HCT116 (cell line): ENCODE results near the gene LHX3. TPM values are rescaled to one million over a fixed set of nuclear protein-coding genes. Genes with fewer than 3 reads are reported as not detected.

Source experiments
- ATAC-seq: fragments of 200-7000 bp; cut with Tn5 transposase; 2 replicates; pipeline ENCODE4 v1.9.1; 2020; ENCODE audit warnings: mild to moderate bottlenecking, moderate library complexity
- BruUV-seq: library from RNA; stranded (reverse); fragments of 400-500 nt; replicated peaks from 2 replicates; lab custom pipeline; 2021; lab: Mats Ljungman, UMichigan
- CTCF ChIA-PET: fragments of 300-600 bp; sonication (Branson Sonifier 250); formaldehyde crosslinking; loops from one replicate; lab custom pipeline; 2021; ENCODE audit warnings: antibody characterized with exemption; lab: Charles Lee
- POLR2A ChIA-PET: fragments of 300-600, 350-600 bp; sonication (Branson Sonifier 250); formaldehyde crosslinking; loops from one replicate; lab custom pipeline; 2021; ENCODE audit warnings: antibody characterized with exemption; lab: Charles Lee
- RAD21 ChIA-PET, 2 experiments: fragments of 300-600 bp; sonication (Branson Sonifier 250); formaldehyde crosslinking; loops; one replicate each; lab custom pipeline; 2023; ENCODE audit warnings: low total read pairs in 2 of 2; ENCODE audit not compliant: uncharacterized antibody in 2 of 2, unreplicated experiment in 2 of 2, low non-redundant PET in 1 of 2; lab: Charles Lee
- DNase-seq: peaks from one replicate; pipeline ENCODE4 v3.0.0-alpha.2; 2010; ENCODE audit warnings: low read depth, low spot score
- H2AFZ ChIP-seq: fragments of 200-600 bp; shearing (Covaris generic), sonication (generic); 2 replicates; pipeline ENCODE4 v1.6.1; 2017; ENCODE audit warnings: low read depth, mixed run types, mixed read lengths, antibody characterized with exemption, low read length; ENCODE audit not compliant: poor library complexity, severe bottlenecking
- H3K27ac ChIP-seq: 2 replicates; pipeline ENCODE4 v1.5.1; 2012; ENCODE audit warnings: low read depth, low read length
- H3K27me3 ChIP-seq: fragments of 200-600 bp; sonication (generic); 2 replicates; pipeline ENCODE4 v1.6.1; 2016; ENCODE audit warnings: mixed run types, low read length, mixed read lengths; ENCODE audit not compliant: insufficient read depth
- H3K36me3 ChIP-seq, 2 experiments: fragments of 200-500 bp in 1 of 2; fragments of 200-600 bp in 1 of 2; sonication (Bioruptor generic) in 1 of 2; sonication (generic) in 1 of 2; 2 replicates each; pipeline versions ENCODE4 v1.5.1 to v1.6.1; 2014 to 2016; ENCODE audit warnings: low read length in 2 of 2, inconsistent platforms in 1 of 2, mixed read lengths in 1 of 2, mixed run types in 1 of 2; ENCODE audit not compliant: insufficient read depth in 2 of 2, control insufficient read depth in 1 of 2
- H3K4me1 ChIP-seq, 2 experiments: fragments of 200-600 bp in 1 of 2; sonication (generic) in 1 of 2; 2 replicates each; pipeline versions ENCODE4 v1.5.1 to v1.6.1; 2012 to 2017; ENCODE audit warnings: low read length in 2 of 2, inconsistent platforms in 1 of 2, mild to moderate bottlenecking in 1 of 2, mixed read lengths in 1 of 2, mixed run types in 1 of 2, moderate library complexity in 1 of 2; ENCODE audit not compliant: insufficient read depth in 2 of 2, control insufficient read depth in 1 of 2
- H3K4me2 ChIP-seq: fragments of 200-600 bp; sonication (generic); 2 replicates; pipeline ENCODE4 v1.6.1; 2017; ENCODE audit warnings: mixed run types, low read length, mixed read lengths
- H3K4me3 ChIP-seq, 2 experiments: fragments of 200-600 bp in 1 of 2; sonication (generic) in 1 of 2; replicated peaks in 1 of 2; 2 replicates each; pipeline ENCODE4 v1.5.1; 2011 to 2016; ENCODE audit warnings: low read length in 2 of 2, control low read depth in 1 of 2, low read depth in 1 of 2, mild to moderate bottlenecking in 1 of 2, mixed read lengths in 1 of 2, mixed run types in 1 of 2
- H3K79me2 ChIP-seq: fragments of 200-600 bp; sonication (generic); 2 replicates; pipeline ENCODE4 v1.6.1; 2017; ENCODE audit warnings: mild to moderate bottlenecking, mixed run types, low read length, moderate library complexity, mixed read lengths; ENCODE audit not compliant: insufficient read depth
- H3K9ac ChIP-seq: fragments of 200-600 bp; sonication (generic); 2 replicates; pipeline ENCODE4 v1.6.1; 2016; ENCODE audit warnings: low read length, mixed read lengths
- H3K9me2 ChIP-seq: fragments of 200-600 bp; sonication (generic), shearing (Covaris generic); 2 replicates; pipeline ENCODE4 v1.6.1; 2017; ENCODE audit warnings: mixed run types, mild to moderate bottlenecking, moderate library complexity; ENCODE audit not compliant: insufficient read depth
- H3K9me3 ChIP-seq, 2 experiments: fragments of 200-500 bp in 1 of 2; fragments of 200-600 bp in 1 of 2; sonication (Bioruptor generic) in 1 of 2; sonication (generic) in 1 of 2; 2 replicates each; pipeline ENCODE4 v1.6.1; 2014 to 2017; ENCODE audit warnings: low read length in 2 of 2, mixed read lengths in 2 of 2, inconsistent platforms in 1 of 2, low read depth in 1 of 2, mild to moderate bottlenecking in 1 of 2, mixed run types in 1 of 2, moderate library complexity in 1 of 2; ENCODE audit not compliant: control insufficient read depth in 1 of 2, insufficient read depth in 1 of 2
- H4K20me1 ChIP-seq: fragments of 200-600 bp; sonication (generic), shearing (Covaris generic); 2 replicates; pipeline ENCODE4 v1.6.1; 2017; ENCODE audit warnings: mixed run types, mild to moderate bottlenecking, moderate library complexity; ENCODE audit not compliant: insufficient read depth
- CBX3 ChIP-seq: IDR thresholded peaks from 2 replicates; pipeline ENCODE4 v1.6.1; 2012; ENCODE audit warnings: low read depth
- POLR2AphosphoS5 ChIP-seq: IDR thresholded peaks from 2 replicates; pipeline ENCODE4 v1.6.1; 2011; ENCODE audit warnings: mild to moderate bottlenecking, low read depth, low read length, moderate library complexity
- RAD21 ChIP-seq: IDR thresholded peaks from 2 replicates; pipeline ENCODE4 v1.6.1; 2012; ENCODE audit warnings: low read depth, mild to moderate bottlenecking
- SRF ChIP-seq: IDR thresholded peaks from 2 replicates; pipeline ENCODE4 v1.6.1; 2012; ENCODE audit warnings: low read depth
- TCF7L2 ChIP-seq: IDR thresholded peaks from 2 replicates; pipeline ENCODE4 v1.7.0; 2011; ENCODE audit warnings: borderline replicate concordance, inconsistent platforms; ENCODE audit not compliant: insufficient read depth, insufficient read length; ENCODE audit errors: extremely low read depth
- ZBTB33 ChIP-seq: IDR thresholded peaks from 2 replicates; pipeline ENCODE4 v1.6.1; 2011; ENCODE audit warnings: mild to moderate bottlenecking, low read length, moderate library complexity; ENCODE audit not compliant: insufficient replicate concordance; ENCODE audit errors: extremely low read depth
- ZFX ChIP-seq: fragments of 450-650 bp; IDR thresholded peaks from 2 replicates; pipeline ENCODE4 v1.6.1; 2017
- ZNF274 ChIP-seq: fragments of 200-500 bp; sonication (Bioruptor generic); IDR thresholded peaks from 2 replicates; pipeline ENCODE4 v1.6.1; 2014; ENCODE audit warnings: mild to moderate bottlenecking, low read depth, low read length, inconsistent platforms
- intact Hi-C: fragments of 100-400 bp; cut with micrococcal nuclease; formaldehyde crosslinking; loops from 2 replicates; pipeline ENCODE4 v1.10.0; 2022
- total RNA-seq: library from RNA; stranded (reverse); gene quantifications from one replicate; pipeline ENCODE4 v1.2.1, GENCODE V29; 2021; ENCODE audit not compliant: unreplicated experiment
- TF ChIP-seq, protein P1 (sequence below), 3 experiments: fragments of 200-600 bp in 1 of 3; sonication (generic) in 1 of 3; IDR thresholded peaks in 2 of 3; conservative IDR thresholded peaks in 1 of 3; 2 replicates each; pipeline ENCODE4 v1.5.1; 2012 to 2017; ENCODE audit warnings: low read depth in 2 of 3, low read length in 2 of 3, antibody characterized with exemption in 1 of 3, borderline replicate concordance in 1 of 3, control low read depth in 1 of 3, mild to moderate bottlenecking in 1 of 3, mixed read lengths in 1 of 3, mixed run types in 1 of 3, moderate library complexity in 1 of 3; ENCODE audit not compliant: insufficient read depth in 1 of 3

The LHX3 gene
- total RNA-seq, 1 experiment from 2014 or later: not detected

DNA sequence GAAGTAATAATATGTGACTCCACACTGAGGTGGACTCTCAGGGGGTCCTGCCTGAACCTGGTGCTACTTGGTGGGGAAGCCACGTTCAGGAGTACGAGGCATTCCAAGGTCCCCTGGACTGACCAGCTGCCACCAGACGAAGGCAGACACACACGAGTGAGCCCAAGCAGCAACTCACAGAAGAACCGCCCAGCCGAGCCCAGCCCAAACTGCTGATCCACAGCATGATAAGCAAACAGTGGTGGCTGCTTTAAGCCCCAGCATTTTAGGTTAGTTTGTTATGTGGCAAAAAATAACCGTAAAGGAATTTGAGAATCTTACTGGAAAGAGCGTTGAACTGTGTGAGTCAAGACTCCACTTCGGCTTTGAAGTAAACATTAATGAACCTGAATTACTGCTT is 8.8 kb upstream of the LHX3 start (continued):
- TF ChIP-seq CBX3: no peak

DNA sequence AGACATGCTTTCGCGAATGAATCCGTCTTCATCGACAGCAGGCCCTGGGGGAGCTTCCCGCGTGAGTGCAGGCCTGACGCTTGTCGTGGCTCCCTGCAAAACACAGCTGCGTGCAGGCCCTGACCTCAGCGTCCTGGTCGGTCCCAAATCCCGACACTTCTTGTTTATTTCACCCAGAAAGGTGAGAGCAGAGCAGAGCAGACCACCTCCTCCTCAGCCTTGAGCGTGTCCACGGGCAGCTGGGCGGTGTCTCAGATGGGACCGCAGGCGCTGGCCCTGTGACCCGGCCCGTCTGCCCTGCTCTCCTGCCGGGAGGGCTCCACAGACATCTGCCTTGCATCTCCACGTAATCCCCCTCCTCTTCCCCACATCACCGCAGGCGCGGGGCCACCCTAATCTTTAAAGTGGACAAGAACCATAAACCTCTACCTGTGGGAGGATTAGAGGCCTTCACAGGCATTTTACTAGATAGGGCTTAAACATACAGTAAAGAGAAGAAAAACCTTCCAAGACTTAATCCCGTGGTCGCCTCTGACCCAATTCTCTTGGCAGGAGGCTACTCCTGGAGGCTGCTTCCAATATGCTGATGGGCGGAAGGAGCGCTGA is 7.5 kb upstream of the LHX3 start:
- no peak overlapping the region for H3K27ac ChIP-seq
- ChIA-PET POLR2A (no interaction called here), RAD21 (no interaction called here), CTCF (no interaction called here)
- H3K36me3 ChIP-seq: peaks cover 23 to 30% of the 10 kb centered on the region in 2 experiments; a peak in 3 of 4 replicates
- intact Hi-C loops: no loop called here
- no peaks in the 10 kb centered on the region for H4K20me1 ChIP-seq
- no peaks in the 10 kb centered on the region for H3K79me2 ChIP-seq
- H3K27me3 ChIP-seq: no peaks in the 10 kb centered on the region
- no peak for TF ChIP-seq TCF7L2
- no peak for TF ChIP-seq ZFX
- no peak for TF ChIP-seq ZNF274
- no peaks in the 10 kb centered on the region for H3K9me3 ChIP-seq
- DNase-seq: no peak
- no TSS peak for BruUV-seq
- H3K9ac ChIP-seq: no peak overlapping the region
- H3K4me1 ChIP-seq: no peaks in the 10 kb centered on the region
- no peak overlapping the region for H2AFZ ChIP-seq
- no peak overlapping the region for H3K4me2 ChIP-seq
- no peaks in the 10 kb centered on the region for H3K9me2 ChIP-seq
- no peak overlapping the region for H3K4me3 ChIP-seq
- no peak for ATAC-seq

GRCh38 chr9:136211441-136212344 is 6.8 kb upstream of the LHX3 start:
- Histone ChIP-seq H2AFZ (no peak overlapping the region), H3K9me2 (no peaks in the 10 kb centered on the region), H3K4me1 (no peaks in the 10 kb centered on the region), H3K27ac (no peak overlapping the region), H3K9me3 (no peaks in the 10 kb centered on the region), H3K4me2 (no peak overlapping the region), H3K9ac (no peak overlapping the region), H3K79me2 (no peaks in the 10 kb centered on the region), H3K27me3 (no peaks in the 10 kb centered on the region), H3K36me3 (peaks cover 23 to 34% of the 10 kb centered on the region in 2 experiments; a peak in 3 of 4 replicates), H4K20me1 (no peaks in the 10 kb centered on the region), H3K4me3 (no peak overlapping the region)
- ATAC-seq (no peak), DNase-seq (no peak)
- ChIA-PET CTCF (no interaction called here), RAD21 (no interaction called here), POLR2A (no interaction called here)
- intact Hi-C loops: no loop called here
- BruUV-seq: no TSS peak
- TF ChIP-seq RAD21: no peak
- TF ChIP-seq ZBTB33: no peak
- TF ChIP-seq, protein P1, sequence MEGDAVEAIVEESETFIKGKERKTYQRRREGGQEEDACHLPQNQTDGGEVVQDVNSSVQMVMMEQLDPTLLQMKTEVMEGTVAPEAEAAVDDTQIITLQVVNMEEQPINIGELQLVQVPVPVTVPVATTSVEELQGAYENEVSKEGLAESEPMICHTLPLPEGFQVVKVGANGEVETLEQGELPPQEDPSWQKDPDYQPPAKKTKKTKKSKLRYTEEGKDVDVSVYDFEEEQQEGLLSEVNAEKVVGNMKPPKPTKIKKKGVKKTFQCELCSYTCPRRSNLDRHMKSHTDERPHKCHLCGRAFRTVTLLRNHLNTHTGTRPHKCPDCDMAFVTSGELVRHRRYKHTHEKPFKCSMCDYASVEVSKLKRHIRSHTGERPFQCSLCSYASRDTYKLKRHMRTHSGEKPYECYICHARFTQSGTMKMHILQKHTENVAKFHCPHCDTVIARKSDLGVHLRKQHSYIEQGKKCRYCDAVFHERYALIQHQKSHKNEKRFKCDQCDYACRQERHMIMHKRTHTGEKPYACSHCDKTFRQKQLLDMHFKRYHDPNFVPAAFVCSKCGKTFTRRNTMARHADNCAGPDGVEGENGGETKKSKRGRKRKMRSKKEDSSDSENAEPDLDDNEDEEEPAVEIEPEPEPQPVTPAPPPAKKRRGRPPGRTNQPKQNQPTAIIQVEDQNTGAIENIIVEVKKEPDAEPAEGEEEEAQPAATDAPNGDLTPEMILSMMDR (IDR thresholded peaks at IDR 0.05 in 2 of 3, conservative IDR thresholded peaks at IDR 0.05 in 1 of 3; ENCODE audit: borderline replicate concordance in 1 of 3, insufficient read depth in 1 of 3, low read depth in 2 of 3, low read length in 2 of 3): no peak
- TF ChIP-seq POLR2AphosphoS5: no peak
- TF ChIP-seq SRF: no peak
- no peak for TF ChIP-seq ZNF274
- TF ChIP-seq TCF7L2: no peak
